Epithelial cell of esophagus (primary cell): Measurements from ENCODE around the gene DSCAM.
A peak's percentile ranks its signal among the peaks of the same experiment; 100 is the strongest.

ENCODE experiments used
- DNase-seq: peaks from one replicate; pipeline ENCODE4 v3.0.0; 2010; ENCODE audit warnings: low read depth
- H3K4me3 ChIP-seq: 2 replicates; pipeline ENCODE4 v1.5.1; 2011; ENCODE audit warnings: mild to moderate bottlenecking, low read length, control low read depth
- CTCF ChIP-seq: IDR thresholded peaks from 2 replicates; pipeline ENCODE4 v1.5.1; 2011; ENCODE audit warnings: low read depth, mild to moderate bottlenecking, low read length, control low read depth, inconsistent platforms; ENCODE audit not compliant: insufficient read depth; ENCODE audit errors: missing control alignments

Gene DSCAM

GRCh38 chr21:40385883-40386282 is 461.1 kb downstream of the DSCAM start:
- no peak for DNase-seq
- TF ChIP-seq CTCF, result no peak
- H3K4me3 ChIP-seq, result no peak overlapping the region

GRCh38 chr21:40383951-40384350 is 463.0 kb downstream of the DSCAM start:
- H3K4me3 ChIP-seq, result no peak overlapping the region
- TF ChIP-seq CTCF, result no peak
- no peak for DNase-seq

- no peak for TF ChIP-seq CTCF
- H3K4me3 ChIP-seq, result no peak overlapping the region
- DNase-seq, result no peak
These were observed 465.8 kb downstream of the DSCAM start for GRCh38 chr21:40381111-40381510.

GRCh38 chr21:40379881-40380810 is 466.8 kb downstream of the DSCAM start:
- no peak for DNase-seq
- H3K4me3 ChIP-seq, result no peak overlapping the region
- no peak for TF ChIP-seq CTCF

GRCh38 chr21:40377135-40377534 is 469.8 kb downstream of the DSCAM start:
- TF ChIP-seq CTCF, result no peak
- DNase-seq, result no peak
- no peak overlapping the region for H3K4me3 ChIP-seq

- TF ChIP-seq CTCF, result no peak
- no peak overlapping the region for H3K4me3 ChIP-seq
- DNase-seq, result peak; percentile 59
These were observed 473.2 kb downstream of the DSCAM start for GRCh38 chr21:40373761-40374160.

- TF ChIP-seq CTCF, result no peak
- no peak for DNase-seq
- no peak overlapping the region for H3K4me3 ChIP-seq
These were observed 474.5 kb downstream of the DSCAM start for GRCh38 chr21:40372506-40372905.
